GM19438 (cell line): ENCODE results near the gene RIT1.
"Not testable (repeated sequence)": the region's sequence is repeated elsewhere in the genome, so short reads cannot be mapped to it uniquely, and the experiment has no call there.

Source experiments
- ATAC-seq: cut with Tn5 transposase; IDR thresholded peaks from one replicate; pipeline ENCODE4 v1.9.1; 2021; ENCODE audit warnings: low read depth; ENCODE audit not compliant: unreplicated experiment

The RIT1 gene

DNA sequence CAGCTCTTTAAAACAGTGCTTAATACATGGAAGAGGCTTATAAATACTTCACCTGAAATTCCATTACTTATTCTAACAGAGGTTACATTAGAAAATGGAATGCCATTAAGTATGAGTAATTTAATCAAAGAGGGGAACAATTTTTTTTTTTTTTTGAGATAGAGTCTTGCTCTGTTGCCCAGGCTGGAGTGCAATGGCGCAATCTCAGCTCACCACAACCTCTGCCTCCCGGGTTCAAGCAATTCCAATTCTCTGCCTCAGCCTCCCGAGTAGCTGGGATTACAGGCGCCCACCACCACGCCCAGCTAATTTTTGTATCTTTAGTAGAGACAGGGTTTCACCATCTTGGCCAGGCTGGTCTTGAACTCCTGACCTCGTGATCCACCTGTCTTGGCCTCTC lies 15.5 kb downstream of the RIT1 start:
- not testable (repeated sequence) for ATAC-seq

DNA sequence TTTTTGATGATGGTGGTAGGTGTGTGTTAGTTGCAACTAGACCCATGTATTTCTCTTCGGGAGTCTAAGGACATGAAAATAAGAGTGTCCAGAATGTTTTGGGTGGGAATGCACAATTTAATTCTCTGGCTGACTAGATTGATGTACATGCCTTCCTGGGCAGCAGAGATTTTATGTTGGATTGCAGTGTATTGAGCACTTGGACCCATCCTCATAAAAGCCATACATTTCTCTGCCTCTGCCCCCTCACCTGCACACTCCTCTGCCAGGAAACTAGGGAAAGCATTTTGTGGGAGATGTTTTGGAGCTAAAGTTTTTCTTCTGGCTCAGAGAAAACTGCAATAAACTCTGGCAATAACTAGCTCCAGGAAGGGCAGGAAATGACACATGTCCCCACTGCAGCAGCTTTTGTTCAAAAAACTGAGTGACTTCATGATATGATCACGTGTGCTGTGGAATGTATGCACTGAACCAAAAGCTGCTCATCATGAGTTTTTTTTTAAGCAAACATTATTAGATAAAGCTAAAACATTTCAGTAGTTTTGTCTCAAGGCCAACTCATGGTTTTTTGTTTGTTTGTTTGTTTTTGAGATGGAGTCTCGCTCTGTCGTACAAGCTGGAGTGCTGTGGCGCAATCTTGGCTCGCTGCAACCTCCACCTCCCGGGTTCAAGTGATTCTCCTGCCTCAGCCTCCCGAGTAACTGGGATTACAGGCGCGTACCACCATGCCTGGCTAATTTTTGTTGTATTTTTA lies 17.6 kb downstream of the RIT1 start:
- ATAC-seq: no peak

DNA sequence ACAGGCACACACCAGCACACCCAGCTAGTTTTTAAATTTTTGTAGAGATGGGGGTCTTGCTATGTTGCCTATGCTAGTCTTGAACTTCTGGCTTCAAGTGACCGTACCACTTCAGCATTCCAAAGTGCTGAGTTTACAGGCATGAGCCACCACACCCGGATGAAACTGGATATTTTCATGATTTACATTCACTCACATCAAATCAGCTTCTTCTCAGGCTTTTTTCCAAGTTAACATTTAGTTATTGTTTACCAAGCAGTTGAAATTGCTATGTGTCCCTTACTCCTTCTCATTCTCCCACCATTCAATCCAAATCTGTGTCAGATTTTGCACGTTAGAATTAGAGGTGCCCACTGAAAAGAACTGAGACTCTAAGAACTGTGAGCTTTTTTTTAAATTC lies 18.4 kb downstream of the RIT1 start:
- no peak for ATAC-seq

DNA sequence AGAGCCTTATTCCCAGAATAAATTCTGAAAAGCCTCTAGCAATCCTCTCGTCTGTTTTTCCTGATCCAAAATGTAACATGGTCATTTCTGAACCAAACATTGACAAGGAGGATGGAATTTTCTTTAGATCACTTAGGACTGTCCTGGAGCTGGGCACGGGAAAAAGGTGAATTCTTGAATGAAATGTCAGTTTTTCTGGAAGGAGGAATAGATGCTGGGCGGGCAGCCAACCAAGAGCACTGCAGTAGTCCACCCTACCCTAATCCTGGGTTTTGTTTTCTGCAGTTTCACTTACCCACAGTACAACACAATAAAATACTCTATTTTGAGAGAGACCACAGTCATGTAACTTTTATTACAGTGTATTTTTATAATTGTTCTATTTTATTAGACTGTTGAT lies 20.9 kb downstream of the RIT1 start:
- no peak for ATAC-seq

DNA sequence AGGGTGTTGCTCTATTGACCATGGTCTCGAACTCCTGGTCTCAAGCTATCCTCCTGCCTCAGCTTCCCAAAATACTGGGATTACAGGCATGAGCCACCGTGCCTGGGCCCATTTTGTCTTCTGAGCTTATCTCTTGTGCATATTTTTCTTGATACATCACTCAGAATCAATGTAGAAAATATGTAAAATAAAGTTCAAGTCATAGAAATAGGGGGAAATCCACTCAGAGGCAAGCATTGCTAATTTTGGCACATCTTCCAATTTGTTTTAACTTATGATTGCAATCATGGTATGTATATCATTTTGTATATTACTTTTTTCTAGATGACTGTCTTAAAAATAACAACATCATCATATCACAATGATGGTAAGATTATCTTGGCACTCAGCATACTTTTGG lies 21.6 kb downstream of the RIT1 start:
- ATAC-seq: no peak

DNA sequence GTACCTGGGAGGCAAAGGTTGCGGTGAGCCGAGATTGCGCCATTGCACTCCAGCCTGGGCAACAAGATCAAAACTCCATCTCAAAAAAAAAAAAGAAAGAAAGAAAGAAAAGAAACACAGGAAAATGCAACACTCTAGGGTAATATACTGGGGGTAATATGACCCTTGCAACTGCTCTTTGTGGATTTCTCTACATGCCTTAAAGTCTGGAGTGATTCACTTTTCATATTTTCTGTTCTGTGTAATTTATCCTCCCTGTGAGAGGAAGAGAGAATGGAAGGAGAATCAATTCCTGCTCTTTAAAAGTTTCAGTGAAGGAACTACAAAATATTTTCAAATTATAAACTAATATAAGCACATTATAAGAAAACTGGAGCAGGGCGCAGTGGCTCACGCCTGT lies 22.7 kb downstream of the RIT1 start:
- ATAC-seq: no peak

DNA sequence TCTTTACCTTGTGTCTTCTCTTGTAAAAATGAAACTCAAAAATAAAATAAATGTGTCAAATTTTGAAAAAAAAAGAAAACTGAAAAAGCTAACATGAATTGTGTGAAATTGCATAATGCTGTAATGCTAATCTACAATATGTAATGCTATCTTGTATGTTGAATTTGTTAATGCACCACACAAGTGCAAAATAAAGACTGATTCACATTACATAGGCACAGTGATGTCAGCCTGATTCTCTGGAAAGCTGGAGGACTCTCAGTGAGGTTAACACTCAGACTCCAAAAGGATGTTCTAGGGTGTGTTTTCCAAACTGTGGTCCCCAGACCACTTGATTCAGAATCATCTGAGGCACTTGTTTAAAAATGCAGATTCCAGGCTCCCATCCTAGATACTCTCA lies 26.2 kb downstream of the RIT1 start:
- no peak for ATAC-seq

DNA sequence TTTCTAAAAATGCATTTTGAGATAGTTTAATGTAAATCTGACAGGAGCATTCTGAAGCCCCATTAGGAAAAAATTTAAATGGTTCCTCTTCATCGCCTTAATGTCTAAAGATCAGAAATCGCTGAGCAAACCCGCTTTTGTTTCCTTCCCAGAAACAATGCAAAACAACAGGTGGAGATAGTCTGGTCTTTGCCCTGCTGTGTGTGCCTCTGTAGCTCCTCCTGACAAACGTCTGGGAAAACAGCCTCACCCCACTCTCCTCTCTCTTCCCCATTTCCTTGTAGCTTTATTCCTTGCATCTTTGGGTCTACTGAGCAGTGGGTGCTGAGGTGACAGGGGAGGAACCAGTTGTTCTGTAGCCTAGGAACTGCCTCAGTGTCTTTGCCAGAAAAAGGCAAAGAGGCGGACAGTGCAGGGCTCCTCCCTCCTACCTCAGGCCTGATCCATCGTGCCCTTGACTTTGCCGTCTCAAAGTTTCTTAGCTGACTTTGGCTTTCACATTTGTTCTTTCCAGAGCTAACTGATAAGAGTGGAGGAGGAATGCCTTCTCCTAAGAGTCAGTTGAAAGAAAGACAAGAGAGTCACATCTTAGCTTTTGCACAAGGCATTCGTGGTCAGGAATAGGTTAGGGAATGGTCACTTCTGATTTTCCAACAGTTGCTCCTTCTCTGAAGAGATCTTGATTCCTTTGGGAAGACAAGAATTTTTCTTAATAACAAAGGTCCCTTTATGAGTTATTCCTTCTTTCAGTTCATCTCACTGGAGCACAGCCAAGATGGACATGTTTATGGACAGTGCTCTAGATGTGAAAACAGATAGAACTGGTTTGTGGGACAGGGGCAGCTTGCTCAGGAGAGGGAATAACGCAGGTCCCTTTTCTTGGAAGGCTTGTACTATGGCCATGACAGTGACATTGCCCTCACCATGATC lies 26.9 kb downstream of the RIT1 start:
- no peak for ATAC-seq

DNA sequence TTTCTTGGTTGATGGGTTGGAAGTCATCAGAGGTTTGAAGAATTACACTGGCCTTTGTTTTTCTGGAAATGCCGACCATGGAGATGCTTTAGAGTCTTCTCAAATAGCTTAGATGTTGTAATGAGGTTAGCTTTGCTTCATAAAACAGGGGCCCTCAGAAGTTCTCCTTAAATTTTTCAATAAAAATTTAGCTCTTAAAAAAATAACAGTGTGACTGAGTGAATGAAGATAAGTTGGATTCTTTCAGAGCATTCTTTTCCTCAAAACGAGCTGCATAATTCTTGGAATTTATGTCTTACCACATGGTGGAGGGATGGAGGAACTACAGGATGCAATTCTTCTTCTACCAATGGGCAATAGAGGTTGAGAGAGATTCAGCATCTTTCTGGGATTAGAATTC lies 28.4 kb downstream of the RIT1 start:
- ATAC-seq: no peak

DNA sequence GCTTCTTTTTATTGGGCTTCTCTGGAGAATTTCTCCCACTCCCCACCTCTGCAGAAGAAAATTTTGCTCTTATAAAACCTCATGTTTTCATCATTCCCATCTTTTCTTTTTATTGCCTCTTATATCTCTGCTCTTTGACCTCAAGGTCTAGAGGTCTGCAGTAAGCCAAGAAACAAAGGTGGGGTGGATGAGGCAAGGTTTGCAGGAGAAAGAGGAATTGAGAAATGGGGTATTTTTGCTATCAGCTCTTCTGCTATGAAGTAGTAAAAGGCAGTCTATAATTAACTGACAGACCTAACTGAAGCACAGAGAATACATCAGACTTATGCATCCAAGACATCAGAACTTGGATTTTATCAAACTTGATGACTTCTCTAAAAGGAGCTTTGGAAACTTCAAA lies 28.9 kb downstream of the RIT1 start:
- ATAC-seq: no peak

DNA sequence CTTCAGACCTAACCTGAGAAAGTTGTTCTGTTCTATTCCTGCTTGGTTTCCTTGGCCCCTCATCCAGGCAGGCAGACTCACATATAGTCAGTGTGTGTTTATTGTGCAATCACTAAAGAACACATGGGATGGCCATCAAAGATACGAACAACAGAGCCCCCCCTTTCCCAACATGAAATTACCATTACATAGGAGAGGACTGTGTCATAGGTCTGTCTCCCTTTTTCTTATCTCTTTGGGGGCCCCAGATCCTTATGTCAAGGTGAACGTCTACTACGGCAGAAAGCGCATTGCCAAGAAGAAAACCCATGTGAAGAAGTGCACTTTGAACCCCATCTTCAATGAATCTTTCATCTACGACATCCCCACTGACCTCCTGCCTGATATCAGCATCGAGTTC lies 30.2 kb downstream of the RIT1 start:
- no peak for ATAC-seq

DNA sequence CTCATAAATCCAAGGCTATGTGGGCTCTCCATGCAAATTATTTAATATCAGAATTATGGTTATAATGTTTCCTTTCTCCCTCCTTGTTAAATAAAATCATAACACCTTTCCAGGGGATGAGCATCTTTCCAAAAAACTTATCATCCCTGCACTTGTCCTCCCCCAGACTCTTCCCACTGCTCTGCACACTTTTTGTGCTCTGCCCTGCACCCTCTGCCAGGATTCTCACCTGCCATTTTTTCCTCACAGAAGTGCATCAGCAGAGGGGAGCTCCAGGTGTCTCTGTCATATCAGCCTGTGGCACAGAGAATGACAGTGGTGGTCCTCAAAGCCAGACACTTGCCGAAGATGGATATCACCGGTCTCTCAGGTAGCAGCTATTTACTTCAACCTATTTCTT lies 30.9 kb downstream of the RIT1 start:
- ATAC-seq: no peak

DNA sequence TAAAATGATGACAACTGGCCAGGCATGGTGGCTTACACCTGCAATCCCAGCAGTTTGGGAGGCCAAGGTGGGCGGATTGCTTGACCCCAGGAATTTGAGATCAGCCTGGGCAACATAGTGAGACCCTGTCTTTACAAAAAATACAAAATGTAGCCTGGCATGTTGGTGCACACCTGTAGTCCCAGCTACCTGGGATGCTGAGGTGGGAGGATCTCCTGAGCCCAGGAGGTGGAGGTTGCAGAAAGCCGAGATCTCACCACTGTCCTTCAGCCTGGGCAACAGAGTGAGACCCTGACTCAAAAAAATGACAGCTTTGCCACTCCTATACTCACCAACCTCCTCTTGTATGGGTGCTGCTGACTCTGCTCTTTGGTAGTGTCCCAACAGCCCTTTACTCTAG lies 33.2 kb downstream of the RIT1 start:
- no peak for ATAC-seq

DNA sequence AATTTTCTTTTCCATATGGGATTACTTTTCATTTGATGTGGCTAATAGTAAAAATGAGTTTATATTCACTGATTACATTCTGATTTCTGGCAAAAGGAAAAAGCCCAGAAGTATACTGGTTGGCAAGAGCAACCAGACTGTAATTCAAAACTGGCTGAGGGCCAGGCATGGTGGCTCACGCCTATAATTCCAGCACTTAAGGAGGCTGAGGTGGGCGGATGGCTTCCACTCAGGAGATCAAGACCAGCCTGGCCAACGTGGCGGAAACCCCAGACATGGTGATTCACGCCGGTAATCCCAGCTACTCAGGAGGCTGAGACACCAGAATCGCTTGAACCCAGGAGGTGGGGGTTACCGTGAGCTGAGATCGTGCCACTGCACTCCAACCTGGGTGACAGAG lies 37.3 kb downstream of the RIT1 start:
- ATAC-seq: no peak

DNA sequence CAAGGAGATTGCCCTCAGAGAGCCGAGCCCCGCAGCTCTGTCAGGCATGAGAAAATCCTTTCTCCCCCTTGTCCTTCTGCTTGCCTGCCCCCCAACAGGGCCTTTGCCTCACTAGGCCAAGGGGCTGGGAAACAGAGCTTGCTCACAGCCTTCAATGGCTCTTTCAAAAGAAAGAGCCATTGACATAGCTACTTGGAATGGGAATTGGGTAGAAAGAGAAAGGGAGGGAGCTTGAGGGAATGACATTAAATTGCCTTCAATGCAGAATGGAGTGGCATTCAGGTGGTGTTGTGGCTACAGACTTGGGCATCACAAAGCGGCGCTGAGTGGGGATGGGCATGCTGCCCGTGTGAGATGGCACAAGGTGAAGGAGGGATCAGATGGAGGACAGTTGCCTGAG lies 38.6 kb downstream of the RIT1 start:
- no peak for ATAC-seq

DNA sequence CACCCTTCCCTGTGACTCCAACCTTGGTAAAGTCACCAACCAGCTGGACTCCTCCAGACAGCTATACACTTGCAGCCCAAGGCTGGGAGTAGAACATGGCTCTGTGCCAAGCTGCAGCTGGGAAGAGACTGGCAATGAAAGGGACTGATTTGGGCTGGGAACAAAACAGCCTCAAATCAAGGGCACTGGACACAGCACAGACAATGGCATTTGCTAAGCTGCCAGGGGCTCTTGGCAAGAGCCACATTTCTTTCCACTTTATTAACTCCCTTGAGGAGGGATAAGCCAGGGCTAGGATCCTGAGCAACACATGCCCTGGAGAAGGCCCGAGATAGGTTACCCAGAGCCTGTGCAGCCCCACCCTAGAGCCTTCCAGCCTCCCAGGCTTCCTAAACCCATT lies 39.8 kb downstream of the RIT1 start:
- ATAC-seq: no peak

DNA sequence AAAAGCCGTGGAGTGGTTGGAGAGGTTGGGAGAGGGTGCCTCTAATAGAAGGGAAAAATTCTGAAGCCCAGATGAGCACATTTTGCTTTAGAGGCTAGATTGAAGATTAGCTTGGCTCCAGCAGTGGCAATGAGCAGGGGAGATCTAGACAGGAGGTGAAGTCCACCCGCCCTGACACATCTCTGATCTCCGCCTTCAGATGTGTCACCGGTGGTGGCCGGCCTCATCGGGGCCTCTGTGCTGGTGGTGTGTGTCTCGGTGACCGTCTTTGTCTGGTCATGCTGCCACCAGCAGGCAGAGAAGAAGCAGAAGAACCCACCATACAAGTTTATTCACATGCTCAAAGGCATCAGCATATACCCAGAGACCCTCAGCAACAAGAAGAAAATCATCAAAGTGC lies 43.4 kb downstream of the RIT1 start:
- no peak for ATAC-seq

DNA sequence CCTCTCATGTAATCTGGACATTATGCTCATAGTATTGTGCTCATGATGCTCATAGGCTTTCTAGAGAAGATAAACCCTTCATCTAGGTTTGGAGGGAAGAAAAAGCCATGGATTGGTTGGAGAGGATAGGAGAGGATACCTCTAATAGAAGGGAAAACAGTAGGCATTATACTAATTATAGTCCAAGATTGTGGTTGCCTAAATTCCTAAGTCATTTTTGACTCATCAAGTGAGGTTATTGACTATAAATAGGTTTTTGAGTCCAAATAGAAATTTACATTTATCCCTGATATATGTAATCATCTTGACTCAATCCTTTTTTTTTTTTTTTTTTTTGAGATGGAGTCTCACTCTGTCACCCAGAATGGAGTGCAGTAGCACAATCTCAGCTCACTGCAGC lies 46.8 kb downstream of the RIT1 start:
- no peak for ATAC-seq

DNA sequence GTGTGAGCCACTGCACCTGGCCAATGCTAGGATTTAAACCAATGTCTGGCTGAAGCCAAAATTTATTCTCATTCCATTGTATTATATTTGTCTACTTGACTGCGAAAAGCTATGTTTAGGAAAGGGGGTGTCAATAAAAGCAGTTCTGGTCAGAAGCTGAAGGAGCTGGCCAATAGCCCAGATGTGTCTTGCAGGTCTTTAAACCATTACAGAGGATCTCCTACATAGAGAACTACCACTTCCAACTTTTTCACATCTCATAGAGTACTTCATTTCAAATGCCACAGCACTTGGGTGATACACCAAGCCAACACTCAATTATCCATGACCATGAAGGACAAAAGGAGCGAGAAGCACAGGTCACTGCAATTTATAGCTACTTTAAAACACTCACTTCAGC lies 49.3 kb downstream of the RIT1 start:
- ATAC-seq: no peak

DNA sequence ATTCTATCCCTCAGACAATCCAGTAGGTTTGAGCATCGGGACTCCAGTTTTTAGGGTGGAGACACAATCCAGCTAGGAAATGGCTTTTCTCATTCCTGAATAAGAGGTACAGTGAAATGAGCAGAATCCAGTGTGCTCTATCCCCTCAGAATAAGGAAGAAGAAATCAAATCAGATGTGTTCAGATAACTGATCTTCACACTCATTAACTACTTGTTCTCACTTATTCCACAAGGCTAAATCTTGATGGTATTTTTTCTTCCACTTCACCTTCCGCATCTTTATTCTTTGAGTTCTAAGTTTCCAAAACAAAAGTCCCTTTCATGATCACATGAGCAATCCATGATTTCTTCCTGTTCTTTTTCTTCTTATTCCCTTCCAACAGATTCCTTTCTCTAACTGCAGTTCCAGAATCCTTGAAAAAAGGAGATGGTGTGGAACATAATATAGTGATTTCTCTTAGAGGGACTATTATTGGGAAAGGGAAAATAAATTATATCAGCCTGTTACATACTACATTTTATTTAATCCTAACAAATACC lies 50.1 kb downstream of the RIT1 start:
- no peak for ATAC-seq
